Endothelial cell (in vitro differentiated cells): ENCODE measurements around the gene TMEM191C. TPM values are rescaled to one million over a fixed set of nuclear protein-coding genes. Genes with fewer than 3 reads are reported as not detected.

Experiments used
- DNase-seq: peaks from one replicate; pipeline ENCODE4 v3.0.0; 2021; ENCODE audit warnings: low spot score
- H3K27ac Mint-ChIP-seq: one replicate; pipeline ENCODE4 v1.8.0; 2021; ENCODE audit warnings: mixed read lengths, inconsistent platforms; ENCODE audit not compliant: unreplicated experiment
- H3K27me3 Mint-ChIP-seq: one replicate; pipeline ENCODE4 v1.8.0; 2021; ENCODE audit warnings: mild to moderate bottlenecking, moderate library complexity, mixed read lengths, inconsistent platforms; ENCODE audit not compliant: unreplicated experiment
- H3K36me3 Mint-ChIP-seq: one replicate; pipeline ENCODE4 v1.8.0; 2021; ENCODE audit warnings: mild to moderate bottlenecking, low read depth, mixed read lengths, inconsistent platforms; ENCODE audit not compliant: unreplicated experiment
- H3K4me1 Mint-ChIP-seq: one replicate; pipeline ENCODE4 v1.8.0; 2021; ENCODE audit warnings: mild to moderate bottlenecking, mixed read lengths, inconsistent platforms; ENCODE audit not compliant: unreplicated experiment
- H3K4me3 Mint-ChIP-seq: one replicate; pipeline ENCODE4 v1.8.0; 2021; ENCODE audit warnings: mild to moderate bottlenecking, mixed read lengths, inconsistent platforms; ENCODE audit not compliant: unreplicated experiment
- H3K9me3 Mint-ChIP-seq: one replicate; pipeline ENCODE4 v1.8.0; 2021; ENCODE audit warnings: mixed read lengths, inconsistent platforms; ENCODE audit not compliant: unreplicated experiment
- CTCF ChIP-seq: fragments of 200-600 bp; sonication (generic); IDR thresholded peaks from one replicate; pipeline ENCODE4 v1.5.0; 2021; ENCODE audit warnings: antibody characterized with exemption; ENCODE audit not compliant: unreplicated experiment
- total RNA-seq: library from RNA; stranded (reverse); fragmentation: NEBNext Ultra II Directional; extraction: Animal tissue kit (Norgen Biotek cat#: 25700); gene quantifications from one replicate; pipeline ENCODE4 v1.2.1, GENCODE V29; 2021; ENCODE audit not compliant: unreplicated experiment

The TMEM191C gene
- total RNA-seq, 1 donor from 2014 or later = 0.92 TPM

DNA sequence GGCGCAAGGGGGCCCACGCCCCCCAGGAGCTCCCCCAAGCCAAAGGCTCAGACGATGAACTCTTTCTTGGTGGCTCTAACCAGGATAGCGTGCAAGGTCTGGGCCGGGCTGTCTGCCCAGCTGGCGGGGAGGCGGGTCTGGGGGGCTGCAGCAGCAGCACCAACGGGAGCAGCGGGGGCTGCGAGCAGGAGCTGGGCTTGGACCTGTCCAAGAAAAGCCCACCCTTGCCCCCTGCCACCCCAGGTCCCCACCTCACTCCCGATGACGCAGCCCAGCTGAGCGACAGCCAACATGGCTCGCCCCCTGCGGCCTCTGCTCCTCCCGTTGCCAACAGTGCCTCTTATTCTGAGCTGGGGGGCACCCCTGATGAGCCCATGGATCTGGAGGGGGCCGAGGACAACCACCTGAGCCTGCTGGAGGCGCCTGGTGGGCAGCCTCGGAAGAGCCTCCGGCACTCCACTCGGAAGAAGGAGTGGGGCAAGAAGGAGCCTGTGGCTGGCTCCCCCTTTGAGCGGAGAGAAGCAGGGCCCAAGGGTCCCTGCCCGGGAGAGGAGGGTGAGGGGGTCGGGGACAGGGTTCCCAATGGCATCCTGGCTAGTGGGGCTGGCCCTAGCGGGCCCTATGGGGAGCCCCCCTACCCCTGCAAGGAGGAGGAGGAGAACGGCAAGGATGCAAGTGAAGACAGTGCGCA is 21.6 kb upstream of the TMEM191C start:
- Mint-ChIP-seq H3K9me3 (no peaks in the 10 kb centered on the region), H3K27ac (no peak overlapping the region), H3K4me1 (no peaks in the 10 kb centered on the region), H3K27me3 (peaks cover 2% of the 10 kb centered on the region), H3K36me3 (peaks cover 4% of the 10 kb centered on the region), H3K4me3 (no peak overlapping the region)
- TF ChIP-seq CTCF = no peak
- DNase-seq = peak; percentile 1

DNA sequence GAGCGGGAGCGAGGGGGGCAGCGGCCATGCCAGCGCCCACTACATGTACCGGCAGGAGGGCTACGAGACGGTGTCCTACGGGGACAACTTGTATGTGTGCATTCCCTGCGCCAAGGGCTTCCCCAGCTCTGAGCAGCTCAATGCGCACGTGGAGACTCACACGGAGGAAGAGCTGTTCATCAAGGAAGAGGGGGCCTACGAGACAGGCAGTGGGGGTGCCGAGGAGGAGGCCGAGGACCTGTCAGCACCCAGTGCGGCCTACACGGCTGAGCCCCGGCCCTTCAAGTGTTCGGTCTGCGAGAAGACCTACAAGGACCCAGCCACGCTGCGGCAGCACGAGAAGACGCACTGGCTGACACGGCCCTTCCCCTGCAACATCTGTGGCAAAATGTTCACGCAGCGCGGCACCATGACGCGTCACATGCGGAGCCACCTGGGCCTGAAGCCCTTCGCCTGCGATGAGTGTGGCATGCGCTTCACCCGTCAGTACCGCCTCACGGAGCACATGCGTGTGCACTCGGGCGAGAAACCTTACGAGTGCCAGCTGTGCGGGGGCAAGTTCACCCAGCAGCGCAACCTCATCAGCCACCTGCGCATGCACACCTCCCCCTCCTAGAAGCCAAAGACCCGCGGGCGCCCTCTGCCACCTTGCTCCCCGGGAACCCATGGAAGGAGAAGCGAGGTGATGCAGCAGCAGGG is 20.9 kb upstream of the TMEM191C start:
- no peaks in the 10 kb centered on the region for H3K9me3 Mint-ChIP-seq
- H3K27ac Mint-ChIP-seq = no peak overlapping the region
- H3K4me1 Mint-ChIP-seq = no peaks in the 10 kb centered on the region
- H3K27me3 Mint-ChIP-seq = peaks cover 2% of the 10 kb centered on the region
- peaks cover 4% of the 10 kb centered on the region for H3K36me3 Mint-ChIP-seq
- DNase-seq = peak; percentile 3
- no peak for TF ChIP-seq CTCF
- H3K4me3 Mint-ChIP-seq = no peak overlapping the region

DNA sequence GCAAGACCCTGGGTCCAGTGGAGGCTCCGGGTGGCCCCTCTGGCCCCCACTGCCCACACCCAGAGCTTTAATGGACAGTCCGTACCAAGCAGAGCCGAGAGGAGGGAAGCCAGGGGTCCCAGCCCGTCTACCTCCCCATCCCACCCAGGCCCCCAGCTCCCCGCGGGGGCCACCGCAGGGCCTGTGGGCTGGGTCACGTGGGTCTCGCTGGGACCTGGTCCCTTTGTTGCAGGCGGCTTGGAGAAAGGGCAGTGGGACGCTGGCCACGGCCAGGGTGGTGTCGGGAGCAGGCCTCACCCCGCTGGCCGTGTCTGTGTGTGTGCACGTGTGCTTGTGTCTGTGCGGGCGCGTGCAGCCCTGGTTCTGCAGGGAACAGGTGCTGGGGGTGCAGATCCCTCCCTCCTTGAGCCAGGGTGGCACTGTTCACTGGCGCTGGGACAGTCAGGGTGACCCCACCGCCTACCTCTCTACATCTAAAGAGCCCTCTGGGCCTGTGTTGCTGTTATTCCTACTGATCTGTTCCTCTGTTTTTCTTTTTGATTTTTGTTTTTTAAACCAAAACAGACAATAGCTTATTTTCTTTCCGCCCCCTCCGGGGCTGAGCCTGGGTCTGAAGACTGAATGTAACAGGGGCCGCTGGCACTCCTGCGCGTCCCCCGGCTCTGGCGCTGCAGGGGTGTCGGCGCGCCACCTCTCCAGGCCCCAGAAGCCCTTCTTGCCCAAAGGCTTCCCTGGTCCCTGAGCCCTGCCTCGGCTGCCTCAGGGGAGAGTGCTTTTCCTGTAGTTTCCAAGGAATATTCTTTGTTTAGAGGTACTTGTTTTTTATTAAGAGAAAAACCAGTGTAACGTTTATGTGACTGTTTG is 20.1 kb upstream of the TMEM191C start:
- no peak overlapping the region for H3K27ac Mint-ChIP-seq
- peak overlapping the region; percentile 42 for H3K4me3 Mint-ChIP-seq
- H3K27me3 Mint-ChIP-seq = peaks cover 2% of the 10 kb centered on the region
- no peak for TF ChIP-seq CTCF
- no peaks in the 10 kb centered on the region for H3K9me3 Mint-ChIP-seq
- DNase-seq = peak; percentile 2
- H3K4me1 Mint-ChIP-seq = no peaks in the 10 kb centered on the region
- H3K36me3 Mint-ChIP-seq = peaks cover 4% of the 10 kb centered on the region

- Mint-ChIP-seq H3K9me3 (no peaks in the 10 kb centered on the region), H3K4me1 (no peaks in the 10 kb centered on the region), H3K36me3 (peaks cover 4% of the 10 kb centered on the region), H3K4me3 (peak overlapping the region; percentile 42), H3K27me3 (peaks cover 4% of the 10 kb centered on the region), H3K27ac (no peak overlapping the region)
- peak; percentile 10 for DNase-seq
- TF ChIP-seq CTCF = no peak
These were observed 19.3 kb upstream of the TMEM191C start for GRCh38 chr22:21447694-21448402.
